SK-N-SH (cell line): ENCODE results near the gene MACROD1. TPM values are rescaled to one million over a fixed set of nuclear protein-coding genes. Genes with fewer than 3 reads are reported as not detected.

Experiments used
- CTCF ChIA-PET: fragments of 300-600, 350-600 bp; formaldehyde crosslinking; extraction: SDS; loops from one replicate; lab custom pipeline; 2021; lab: Yijun Ruan, JAX
- POLR2A ChIA-PET: fragments of 350-600 bp; sonication (Branson Sonifier 250); formaldehyde crosslinking; extraction: SDS; loops from one replicate; lab custom pipeline; 2020; ENCODE audit warnings: antibody characterized with exemption, inconsistent platforms; lab: Yijun Ruan, JAX
- DNase-seq: peaks from one replicate; pipeline ENCODE4 v3.0.0; 2012
- H2AFZ ChIP-seq: fragments of 200-600 bp; sonication (generic); 2 replicates; pipeline ENCODE4 v1.8.1; 2016; ENCODE audit warnings: antibody characterized with exemption, mild to moderate bottlenecking, low read depth
- H3F3A ChIP-seq: fragments of 200-600 bp; sonication (generic); replicated peaks from 2 replicates; pipeline ENCODE3; 2016; ENCODE audit warnings: antibody characterized with exemption, mild to moderate bottlenecking; ENCODE audit not compliant: insufficient read depth
- H3K27ac ChIP-seq, 2 experiments: fragments of 200-500 bp in 1 of 2; fragments of 200-600 bp in 1 of 2; sonication (Bioruptor generic) in 1 of 2; sonication (generic), shearing (Covaris generic) in 1 of 2; 2 replicates each; pipeline versions ENCODE4 v1.5.1 to v1.6.1; 2014 to 2016; ENCODE audit warnings: low read depth in 2 of 2, inconsistent platforms in 1 of 2, low read length in 1 of 2, mild to moderate bottlenecking in 1 of 2, mixed read lengths in 1 of 2
- H3K27me3 ChIP-seq: fragments of 200-600 bp; sonication (generic), shearing (Covaris generic); 2 replicates; pipeline ENCODE4 v1.6.1; 2016; ENCODE audit warnings: mixed run types; ENCODE audit not compliant: insufficient read depth
- H3K36me3 ChIP-seq, 2 experiments: fragments of 200-500 bp in 1 of 2; fragments of 200-600 bp in 1 of 2; sonication (Bioruptor generic) in 1 of 2; sonication (generic) in 1 of 2; replicated peaks in 1 of 2; 2 replicates each; pipeline versions ENCODE3 to v1.5.1; 2014 to 2016; ENCODE audit warnings: low read length in 1 of 2, mild to moderate bottlenecking in 1 of 2; ENCODE audit not compliant: insufficient read depth in 2 of 2, control insufficient read depth in 1 of 2
- H3K4me1 ChIP-seq, 2 experiments: fragments of 200-500 bp in 1 of 2; fragments of 200-600 bp in 1 of 2; sonication (Bioruptor generic) in 1 of 2; sonication (generic), shearing (Covaris generic) in 1 of 2; 2 replicates each; pipeline versions ENCODE4 v1.5.1 to v1.6.1; 2014 to 2016; ENCODE audit warnings: low read depth in 1 of 2, low read length in 1 of 2, mixed run types in 1 of 2; ENCODE audit not compliant: insufficient read depth in 2 of 2, control insufficient read depth in 1 of 2
- H3K4me2 ChIP-seq: fragments of 200-600 bp; sonication (generic), shearing (Covaris generic); 2 replicates; pipeline ENCODE4 v1.6.1; 2017; ENCODE audit warnings: mixed run types
- H3K4me3 ChIP-seq, 2 experiments: fragments of 200-500 bp in 1 of 2; fragments of 200-600 bp in 1 of 2; sonication (Bioruptor generic) in 1 of 2; sonication (generic), shearing (Covaris generic) in 1 of 2; 2 replicates each; pipeline versions ENCODE4 v1.5.1 to v1.8.1; 2014 to 2016; ENCODE audit warnings: low read depth in 2 of 2, inconsistent platforms in 1 of 2, low read length in 1 of 2, mild to moderate bottlenecking in 1 of 2, mixed read lengths in 1 of 2, moderate library complexity in 1 of 2
- H3K79me2 ChIP-seq: fragments of 200-600 bp; sonication (generic); 2 replicates; pipeline ENCODE4 v1.8.1; 2017; ENCODE audit warnings: mild to moderate bottlenecking; ENCODE audit not compliant: insufficient read depth
- H3K9ac ChIP-seq: fragments of 200-600 bp; sonication (generic); 2 replicates; pipeline ENCODE4 v1.6.1; 2017; ENCODE audit warnings: mixed run types
- H3K9me2 ChIP-seq: fragments of 200-600 bp; sonication (generic); 2 replicates; pipeline ENCODE4 v1.6.1; 2017; ENCODE audit warnings: mixed run types
- H3K9me3 ChIP-seq: fragments of 200-600 bp; sonication (generic); 2 replicates; pipeline ENCODE4 v1.6.1; 2017; ENCODE audit warnings: mixed run types, mild to moderate bottlenecking, moderate library complexity
- H4K20me1 ChIP-seq: fragments of 200-600 bp; sonication (generic); 2 replicates; pipeline ENCODE4 v1.6.1; 2017; ENCODE audit warnings: mild to moderate bottlenecking, mixed run types; ENCODE audit not compliant: insufficient read depth
- CHD2 ChIP-seq: fragments of 150-350 bp; IDR thresholded peaks from 2 replicates; pipeline ENCODE4 v1.6.1; 2018; ENCODE audit warnings: low read length; ENCODE audit not compliant: partially characterized antibody
- CTCF ChIP-seq: fragments of 200-600 bp; sonication (generic); IDR thresholded peaks from 2 replicates; pipeline ENCODE4 v1.6.1; 2017; ENCODE audit warnings: antibody characterized with exemption, mild to moderate bottlenecking, moderate library complexity
- EZH2phosphoT487 ChIP-seq: fragments of 200-600 bp; sonication (generic); IDR thresholded peaks from 2 replicates; pipeline ENCODE4 v1.6.1; 2017; ENCODE audit warnings: low read depth, mixed run types, mild to moderate bottlenecking, antibody characterized with exemption, moderate library complexity, borderline replicate concordance
- FOXJ3 ChIP-seq: sonication (generic); formaldehyde crosslinking; IDR thresholded peaks from 2 replicates; pipeline ENCODE4 v1.5.1; 2020; ENCODE audit warnings: mild to moderate bottlenecking, missing genetic modification reagents
- FOXM1 ChIP-seq: IDR thresholded peaks from 2 replicates; pipeline ENCODE4 v1.4.0; 2012; ENCODE audit warnings: low read depth, mild to moderate bottlenecking
- GABPA ChIP-seq: IDR thresholded peaks from 2 replicates; pipeline ENCODE4 v1.4.0; 2012; ENCODE audit warnings: low read depth, mild to moderate bottlenecking
- MXI1 ChIP-seq: IDR thresholded peaks from 2 replicates; pipeline ENCODE4 v1.6.1; 2012; ENCODE audit warnings: mild to moderate bottlenecking, low read depth, low read length, improper control_type of control experiment
- NFIC ChIP-seq: IDR thresholded peaks from 2 replicates; pipeline ENCODE4 v1.4.0; 2012; ENCODE audit warnings: borderline replicate concordance
- PBX3 ChIP-seq: IDR thresholded peaks from 2 replicates; pipeline ENCODE4; 2012
- POLR2AphosphoS5 ChIP-seq: IDR thresholded peaks from 2 replicates; pipeline ENCODE4 v1.6.1; 2012; ENCODE audit warnings: low read depth, low read length
- RAD21 ChIP-seq: IDR thresholded peaks from 2 replicates; pipeline ENCODE4 v1.6.1; 2012; ENCODE audit warnings: mild to moderate bottlenecking, low read length
- RXRA ChIP-seq: IDR thresholded peaks from 2 replicates; pipeline ENCODE4 v1.4.0; 2012; ENCODE audit warnings: low read depth, mild to moderate bottlenecking, borderline replicate concordance
- SIN3A ChIP-seq: IDR thresholded peaks from 2 replicates; pipeline ENCODE4 v1.6.1; 2012; ENCODE audit warnings: low read depth, mild to moderate bottlenecking, low read length, moderate library complexity, borderline replicate concordance
- TAF1 ChIP-seq: IDR thresholded peaks from 2 replicates; pipeline ENCODE4 v1.6.1; 2012; ENCODE audit warnings: low read depth, mild to moderate bottlenecking, low read length, moderate library complexity, borderline replicate concordance
- TEAD4 ChIP-seq: IDR thresholded peaks from 2 replicates; pipeline ENCODE4 v1.4.0; 2012; ENCODE audit warnings: mild to moderate bottlenecking, borderline replicate concordance; ENCODE audit not compliant: insufficient read depth
- USF1 ChIP-seq: IDR thresholded peaks from 2 replicates; pipeline ENCODE4 v1.4.0; 2012; ENCODE audit warnings: low read depth, borderline replicate concordance
- USF2 ChIP-seq: fragments of 150-350 bp; IDR thresholded peaks from 2 replicates; pipeline ENCODE4 v1.6.1; 2017; ENCODE audit warnings: antibody characterized with exemption, low read length, low read depth, borderline replicate concordance
- YY1 ChIP-seq: IDR thresholded peaks from 2 replicates; pipeline ENCODE4 v1.4.0; 2012; ENCODE audit warnings: low read depth, mild to moderate bottlenecking
- ZBTB33 ChIP-seq: IDR thresholded peaks from 2 replicates; pipeline ENCODE4 v1.4.0; 2012; ENCODE audit warnings: low read depth, borderline replicate concordance
- WGBS: methylation state at CpG from one replicate; pipeline ENCODE4 v1.1.6; 2017; ENCODE audit warnings: low lambda C conversion rate; 5-methylcytosine and 5-hydroxymethylcytosine counted together
- polyA plus RNA-seq, 3 experiments: library from polyadenylated mRNA; depleted of rRNA; stranded (reverse); fragments of >200 nt; gene quantifications; 2 replicates each; pipeline ENCODE4 v1.2.3, GENCODE V29; 2012

MACROD1 gene
- polyA plus RNA-seq, 1 of the 3 experiments (the other 2 are of a cell fraction) = 49.1 TPM

GRCh38 chr11:64148917-64149617 is 16.8 kb downstream of the MACROD1 start:
- TF ChIP-seq EZH2phosphoT487 (no peak), RAD21 (no peak), SIN3A (no peak), USF1 (no peak), YY1 (no peak), USF2 (no peak), RXRA (no peak), MXI1 (no peak), GABPA (no peak), POLR2AphosphoS5 (no peak), FOXM1 (no peak), TAF1 (no peak), PBX3 (no peak), FOXJ3 (CRISPR knock-in tag) (no peak), CTCF (no peak), NFIC (no peak), ZBTB33 (no peak), TEAD4 (no peak), CHD2 (no peak)
- H3K27ac ChIP-seq = peak overlapping the region in 1 of 2 experiments; percentile 91; a peak in 2 of 4 replicates
- no peak overlapping the region for H2AFZ ChIP-seq
- H3F3A ChIP-seq = peaks cover 3% of the 10 kb centered on the region
- H4K20me1 ChIP-seq = no peaks in the 10 kb centered on the region
- DNase-seq = no peak
- no peaks in the 10 kb centered on the region for H3K9me2 ChIP-seq
- H3K4me3 ChIP-seq = peak overlapping the region in 1 of 2 experiments; percentile 40; a peak in 1 of 4 replicates
- peaks cover 3% of the 10 kb centered on the region; the same call in 1 of the 2 replicates for H3K79me2 ChIP-seq
- ChIA-PET POLR2A (interaction anchor here (0.5 to 1.7 kb wide), 7 partner anchors 40 to 142 kb away, joined by 3 to 7 read pairs (median 4); no protein-coding TSS in a partner anchor), CTCF (interaction anchor here (0.7 to 14.5 kb wide), 34 partner anchors 15 to 383 kb away, joined by 3 to 207 read pairs (median 4); partner anchors contain the start of genes FLRT1, MACROD1, MARK2 and RCOR2)
- WGBS = 66% methylated on average over 14 of the region's 25 CpGs
- H3K4me2 ChIP-seq = no peak overlapping the region
- H3K27me3 ChIP-seq = no peaks in the 10 kb centered on the region
- H3K36me3 ChIP-seq = no peaks in the 10 kb centered on the region
- no peaks in the 10 kb centered on the region for H3K9me3 ChIP-seq
- H3K9ac ChIP-seq = no peak overlapping the region
- peaks cover 0 to 73% of the 10 kb centered on the region in 2 experiments; a peak in 2 of 4 replicates for H3K4me1 ChIP-seq
